GM12891 (cell line): ENCODE measurements around the gene ACER2.

Experiments
- DNase-seq: peaks from one replicate; pipeline ENCODE4 v3.0.0; 2011; ENCODE audit warnings: low spot score; ENCODE audit not compliant: insufficient read length
- FAIRE-seq: peaks from 2 replicates; lab custom pipeline; 2011; peaks lifted over from hg19 to GRCh38; lab: Jason Lieb, UNC
- PAX5 ChIP-seq: IDR thresholded peaks from 2 replicates; pipeline ENCODE4 v1.6.1; 2011; ENCODE audit warnings: low read length, moderate library complexity, mild to moderate bottlenecking; ENCODE audit not compliant: insufficient read depth, severe bottlenecking
- POLR2A ChIP-seq: IDR thresholded peaks from 2 replicates; pipeline ENCODE4 v1.6.1; 2011; ENCODE audit warnings: low read depth, low read length, control low read depth
- POLR2AphosphoS5 ChIP-seq: IDR thresholded peaks from 2 replicates; pipeline ENCODE4 v1.6.1; 2011; ENCODE audit warnings: low read depth, low read length, control low read depth
- POU2F2 ChIP-seq: IDR thresholded peaks from 2 replicates; pipeline ENCODE4 v1.6.1; 2011; ENCODE audit warnings: low read depth, mild to moderate bottlenecking, control low read depth, low read length, moderate library complexity
- SPI1 ChIP-seq: IDR thresholded peaks from 2 replicates; pipeline ENCODE4 v1.6.1; 2011; ENCODE audit warnings: low read depth, low read length, control low read depth
- TAF1 ChIP-seq: IDR thresholded peaks from 2 replicates; pipeline ENCODE4 v1.6.1; 2011; ENCODE audit warnings: low read depth, low read length, control low read depth

The ACER2 gene

DNA sequence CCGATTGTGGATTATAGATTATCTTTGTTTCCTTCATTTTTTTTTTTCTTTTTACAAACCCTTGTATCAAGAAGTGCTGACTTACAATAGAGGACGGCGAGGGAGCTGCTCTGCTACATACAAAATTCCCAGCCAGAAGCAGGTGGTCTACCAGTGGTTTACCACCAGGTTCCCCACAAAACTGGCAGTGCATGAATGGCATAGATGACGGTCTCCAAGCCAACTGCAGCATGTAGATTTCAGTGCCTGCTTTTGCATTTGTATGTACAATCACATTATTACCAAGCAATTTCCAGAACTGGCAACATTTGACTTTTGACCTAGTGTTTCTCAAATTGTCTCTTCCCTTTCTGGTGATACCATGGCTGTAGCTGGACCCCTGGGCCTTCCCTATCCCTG is 84.0 kb downstream of the ACER2 start:
- FAIRE-seq (no peak), DNase-seq (no peak)
- TF ChIP-seq POLR2A (no peak), POLR2AphosphoS5 (no peak), TAF1 (no peak), PAX5 (no peak), POU2F2 (no peak), SPI1 (no peak)

GRCh38 chr9:19493174-19493811 is 84.5 kb downstream of the ACER2 start:
- DNase-seq = peak; percentile 39
- FAIRE-seq = peak; percentile 89
- TF ChIP-seq POLR2A (no peak), TAF1 (no peak), SPI1 (no peak), PAX5 (no peak), POU2F2 (no peak), POLR2AphosphoS5 (no peak)

GRCh38 chr9:19493876-19494275 is 85.1 kb downstream of the ACER2 start:
- no peak for FAIRE-seq
- DNase-seq = no peak
- TF ChIP-seq POLR2A (no peak), SPI1 (no peak)

DNA sequence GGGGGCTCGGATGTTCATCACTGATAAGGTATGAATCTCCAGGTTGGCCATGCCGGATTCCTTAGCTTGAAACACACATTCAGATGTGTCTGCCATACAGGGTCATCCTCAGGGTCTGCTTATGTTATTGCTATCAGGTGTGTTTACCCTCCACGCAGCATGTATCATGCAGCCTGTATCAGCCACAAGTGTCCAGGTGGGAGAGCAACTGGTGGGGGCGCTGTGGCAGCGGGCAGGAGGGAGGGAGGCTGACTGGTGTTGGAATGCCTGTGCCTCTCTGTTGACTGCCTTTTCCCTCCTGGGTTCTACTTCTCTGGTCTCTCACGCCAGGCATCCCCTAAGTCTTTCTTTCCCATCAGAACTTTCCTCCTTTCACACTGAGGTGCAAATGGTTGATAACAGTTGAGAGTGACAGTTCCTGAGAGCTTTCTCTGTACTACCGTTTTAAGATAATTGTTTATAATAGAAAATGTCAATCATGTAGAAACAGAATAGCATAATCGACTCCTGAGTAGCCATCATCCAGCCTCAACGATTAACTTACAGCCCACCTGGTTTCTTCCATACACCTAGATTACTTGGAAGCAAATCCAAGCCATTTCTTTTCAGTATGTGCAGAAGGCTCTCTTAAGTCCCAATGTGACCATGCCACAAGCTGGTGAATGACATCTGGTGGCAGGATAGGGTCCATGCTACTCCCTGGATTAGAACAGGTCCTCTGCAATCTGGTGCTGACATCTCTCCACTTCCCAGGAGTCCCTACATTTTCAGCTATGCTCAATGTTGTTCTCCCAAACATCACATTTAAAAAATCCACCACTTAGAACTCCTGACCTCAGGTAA is 86.6 kb downstream of the ACER2 start:
- FAIRE-seq = no peak
- DNase-seq = no peak

GRCh38 chr9:19496321-19497050 is 87.7 kb downstream of the ACER2 start:
- TF ChIP-seq POLR2A (no peak), PAX5 (no peak), POLR2AphosphoS5 (no peak), TAF1 (no peak), SPI1 (no peak), POU2F2 (no peak)
- FAIRE-seq (no peak), DNase-seq (no peak)

More for the DNA sequence above, 86.6 kb downstream of the ACER2 start:
- TF ChIP-seq POLR2AphosphoS5 = no peak
- no peak for TF ChIP-seq SPI1

GRCh38 chr9:19497276-19497675 is 88.5 kb downstream of the ACER2 start:
- DNase-seq (no peak), FAIRE-seq (no peak)
- no peak for TF ChIP-seq TAF1
- TF ChIP-seq POU2F2 = no peak
- no peak for TF ChIP-seq SPI1
- TF ChIP-seq PAX5 = no peak
- no peak for TF ChIP-seq POLR2A
- no peak for TF ChIP-seq POLR2AphosphoS5

- FAIRE-seq = no peak
- no peak for TF ChIP-seq TAF1
- no peak for TF ChIP-seq PAX5
- no peak for TF ChIP-seq POLR2AphosphoS5
- no peak for TF ChIP-seq POU2F2
- no peak for TF ChIP-seq POLR2A
- no peak for TF ChIP-seq SPI1
These were observed 89.2 kb downstream of the ACER2 start for GRCh38 chr9:19498015-19498414.

More at GRCh38 chr9:19498015-19498414, 89.2 kb downstream of the ACER2 start:
- DNase-seq = no peak
